ENCODE data around the gene TNIK.
A peak's percentile ranks its signal among the peaks of the same experiment; 100 is the strongest.

TNIK gene

DNA sequence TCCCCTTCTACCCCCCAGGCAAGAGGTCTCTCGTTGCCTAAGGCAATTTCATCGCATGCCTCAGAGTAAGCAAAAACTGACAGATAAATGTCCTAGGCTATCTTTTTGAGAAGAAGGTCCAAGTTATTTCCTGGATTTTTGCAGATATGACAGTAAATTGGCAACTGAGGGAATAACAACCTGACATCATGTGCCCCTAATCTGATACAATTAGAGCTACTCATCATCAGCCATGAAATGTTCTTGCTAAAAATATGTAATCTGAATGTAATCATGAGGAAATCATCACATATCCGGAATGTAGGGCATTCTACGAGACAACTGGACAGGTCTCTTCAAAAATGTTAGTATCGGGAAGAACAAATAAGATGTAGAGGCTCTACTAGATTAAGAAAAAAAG lies 44.1 kb downstream of the TNIK start:
- Histone ChIP-seq H3K4me3 (ENCODE audit: insufficient read depth in 1 of 2, low read depth in 1 of 2, low read length in 2 of 2) (no peak overlapping the region), H3K4me2 (ENCODE audit: low read length, poor library complexity, severe bottlenecking) (no peak overlapping the region), H3K27me3 (ENCODE audit: control insufficient read depth in 1 of 2, insufficient read depth in 1 of 2, low read length in 2 of 2) (no peaks in the 10 kb centered on the region), H4K8ac (ENCODE audit: low read length) (no peak overlapping the region), H4K91ac (ENCODE audit: low read length) (no peak overlapping the region), H3K9ac (ENCODE audit: low read length) (no peak overlapping the region), H3K4ac (ENCODE audit: low read depth in 1 of 2, low read length in 2 of 2) (no peak overlapping the region), H3K9me3 (ENCODE audit: control insufficient read depth, low read length) (no peaks in the 10 kb centered on the region), H2BK15ac (ENCODE audit: low read depth, poor library complexity, severe bottlenecking) (no peak overlapping the region), H3K18ac (ENCODE audit: low read depth in 1 of 2, low read length in 2 of 2) (no peak overlapping the region), H3K79me1 (replicated peaks; ENCODE audit: low read length, poor library complexity, severe bottlenecking) (peaks cover 22% of the 10 kb centered on the region), H3K27ac (ENCODE audit: low read length, poor library complexity, severe bottlenecking) (no peak overlapping the region), H3K14ac (ENCODE audit: low read length in 2 of 2) (no peak overlapping the region), H2BK5ac (ENCODE audit: low read depth, low read length, poor library complexity, severe bottlenecking) (no peak overlapping the region), H3K4me1 (ENCODE audit: control insufficient read depth, insufficient read depth, low read depth, low read length) (no peaks in the 10 kb centered on the region), H2BK12ac (ENCODE audit: low read length in 2 of 2) (no peak overlapping the region), H2AK5ac (ENCODE audit: low read length, severe bottlenecking) (no peak overlapping the region), H3K23ac (ENCODE audit: low read length in 2 of 2) (no peak overlapping the region), H2BK120ac (ENCODE audit: low read depth, low read length) (no peak overlapping the region), H2AFZ (ENCODE audit: low read depth, low read length) (no peak overlapping the region), H3K36me3 (ENCODE audit: control insufficient read depth in 1 of 2, insufficient read depth in 2 of 2, low read depth in 1 of 2, low read length in 2 of 2) (no peaks in the 10 kb centered on the region)
- peak; percentile 19 for DNase-seq
- WGBS = 66% methylated on average over 3 of the region's 5 CpGs

- H2AK5ac ChIP-seq (ENCODE audit: low read length, severe bottlenecking) = no peak overlapping the region
- H3K79me1 ChIP-seq (replicated peaks; ENCODE audit: low read length, poor library complexity, severe bottlenecking) = peaks cover 25% of the 10 kb centered on the region
These were observed 45.1 kb downstream of the TNIK start for GRCh38 chr3:171415070-171415469.

DNA sequence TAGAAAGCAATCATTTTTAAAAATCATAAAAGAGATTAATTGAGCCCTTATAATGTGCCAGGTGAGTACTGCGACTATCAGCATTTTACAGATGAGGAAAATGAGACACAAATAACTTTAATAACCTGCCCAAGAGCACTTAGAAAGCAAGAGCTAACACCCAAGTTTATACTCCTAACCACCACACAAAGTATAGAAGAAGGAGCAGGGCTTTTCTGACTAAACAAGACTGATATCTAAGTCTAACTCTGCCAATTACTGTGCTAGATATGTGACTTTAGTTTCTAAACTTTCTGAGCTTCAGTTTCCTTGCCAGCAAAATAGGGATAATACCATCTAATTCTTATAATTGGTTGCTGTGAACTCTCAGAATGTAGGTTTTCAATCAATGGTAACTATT lies 47.7 kb downstream of the TNIK start:
- Histone ChIP-seq H4K8ac (ENCODE audit: low read length) (no peak overlapping the region), H3K23ac (ENCODE audit: low read length in 2 of 2) (no peak overlapping the region), H3K9ac (ENCODE audit: low read length) (no peak overlapping the region), H2BK5ac (ENCODE audit: low read depth, low read length, poor library complexity, severe bottlenecking) (no peak overlapping the region), H3K4me1 (ENCODE audit: control insufficient read depth, insufficient read depth, low read depth, low read length) (peaks cover 2% of the 10 kb centered on the region), H3K27ac (ENCODE audit: low read length, poor library complexity, severe bottlenecking) (no peak overlapping the region), H4K91ac (ENCODE audit: low read length) (no peak overlapping the region), H3K14ac (ENCODE audit: low read length in 2 of 2) (no peak overlapping the region), H2AFZ (ENCODE audit: low read depth, low read length) (no peak overlapping the region), H3K4me2 (ENCODE audit: low read length, poor library complexity, severe bottlenecking) (no peak overlapping the region), H3K18ac (ENCODE audit: low read depth in 1 of 2, low read length in 2 of 2) (no peak overlapping the region), H3K4ac (ENCODE audit: low read depth in 1 of 2, low read length in 2 of 2) (no peak overlapping the region), H3K27me3 (ENCODE audit: control insufficient read depth in 1 of 2, insufficient read depth in 1 of 2, low read length in 2 of 2) (no peaks in the 10 kb centered on the region), H2BK120ac (ENCODE audit: low read depth, low read length) (no peak overlapping the region), H2BK12ac (ENCODE audit: low read length in 2 of 2) (no peak overlapping the region), H2AK5ac (ENCODE audit: low read length, severe bottlenecking) (no peak overlapping the region), H3K79me1 (replicated peaks; ENCODE audit: low read length, poor library complexity, severe bottlenecking) (peaks cover 27% of the 10 kb centered on the region), H3K9me3 (ENCODE audit: control insufficient read depth, low read length) (no peaks in the 10 kb centered on the region), H3K4me3 (ENCODE audit: insufficient read depth in 1 of 2, low read depth in 1 of 2, low read length in 2 of 2) (no peak overlapping the region), H2BK15ac (ENCODE audit: low read depth, poor library complexity, severe bottlenecking) (no peak overlapping the region), H3K36me3 (ENCODE audit: control insufficient read depth in 1 of 2, insufficient read depth in 2 of 2, low read depth in 1 of 2, low read length in 2 of 2) (no peaks in the 10 kb centered on the region)
- 100% methylated on average over 1 of the region's 1 CpG for WGBS
- no peak for DNase-seq

More at GRCh38 chr3:171415070-171415469, 45.1 kb downstream of the TNIK start:
- no peaks in the 10 kb centered on the region for H3K27me3 ChIP-seq (ENCODE audit: control insufficient read depth in 1 of 2, insufficient read depth in 1 of 2, low read length in 2 of 2)
- peak; percentile 78 for DNase-seq
- no peaks in the 10 kb centered on the region for H3K9me3 ChIP-seq (ENCODE audit: control insufficient read depth, low read length)
- H2AFZ ChIP-seq (ENCODE audit: low read depth, low read length) = no peak overlapping the region
- no peak overlapping the region for H3K9ac ChIP-seq (ENCODE audit: low read length)
- no peak overlapping the region for H3K14ac ChIP-seq (ENCODE audit: low read length in 2 of 2)
- no peak overlapping the region for H3K27ac ChIP-seq (ENCODE audit: low read length, poor library complexity, severe bottlenecking)
- no peak overlapping the region for H2BK15ac ChIP-seq (ENCODE audit: low read depth, poor library complexity, severe bottlenecking)
- no peaks in the 10 kb centered on the region for H3K36me3 ChIP-seq (ENCODE audit: control insufficient read depth in 1 of 2, insufficient read depth in 2 of 2, low read depth in 1 of 2, low read length in 2 of 2)
- no peak overlapping the region for H2BK12ac ChIP-seq (ENCODE audit: low read length in 2 of 2)
- no peak overlapping the region for H3K4me2 ChIP-seq (ENCODE audit: low read length, poor library complexity, severe bottlenecking)
- H2BK5ac ChIP-seq (ENCODE audit: low read depth, low read length, poor library complexity, severe bottlenecking) = no peak overlapping the region
- H4K91ac ChIP-seq (ENCODE audit: low read length) = no peak overlapping the region
- 98% methylated on average over 1 of the region's 2 CpGs for WGBS
- H3K18ac ChIP-seq (ENCODE audit: low read depth in 1 of 2, low read length in 2 of 2) = peak overlapping the region in 1 of 2 experiments; percentile 54
- H3K4me1 ChIP-seq (ENCODE audit: control insufficient read depth, insufficient read depth, low read depth, low read length) = peaks cover 2% of the 10 kb centered on the region
- H2BK120ac ChIP-seq (ENCODE audit: low read depth, low read length) = peak overlapping the region; percentile 5
- no peak overlapping the region for H3K4me3 ChIP-seq (ENCODE audit: insufficient read depth in 1 of 2, low read depth in 1 of 2, low read length in 2 of 2)
- H3K4ac ChIP-seq (ENCODE audit: low read depth in 1 of 2, low read length in 2 of 2) = no peak overlapping the region
- no peak overlapping the region for H4K8ac ChIP-seq (ENCODE audit: low read length)
- no peak overlapping the region for H3K23ac ChIP-seq (ENCODE audit: low read length in 2 of 2)

DNA sequence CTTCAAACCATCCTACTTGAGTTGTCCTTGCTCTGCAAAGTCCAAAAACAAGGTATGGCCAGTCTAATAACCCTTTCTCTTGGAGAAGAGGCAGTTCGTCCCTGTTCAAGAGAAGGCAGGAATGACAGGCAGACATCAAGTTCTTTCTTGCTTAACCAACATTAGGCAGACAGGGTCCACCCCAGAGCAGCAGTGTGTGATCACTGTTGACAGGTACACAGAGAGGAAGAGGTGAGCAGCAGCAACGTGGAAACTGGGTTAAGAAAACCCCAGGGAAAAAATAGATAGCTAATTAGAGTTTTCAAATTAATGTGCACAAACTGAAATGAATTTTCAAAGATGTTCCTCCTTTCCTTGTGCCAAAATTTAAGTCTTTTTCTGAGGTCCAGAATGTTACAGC lies 48.2 kb downstream of the TNIK start:
- no peak overlapping the region for H2BK15ac ChIP-seq (ENCODE audit: low read depth, poor library complexity, severe bottlenecking)
- H3K4me3 ChIP-seq (ENCODE audit: insufficient read depth in 1 of 2, low read depth in 1 of 2, low read length in 2 of 2) = no peak overlapping the region
- no peak for DNase-seq
- H3K9me3 ChIP-seq (ENCODE audit: control insufficient read depth, low read length) = no peaks in the 10 kb centered on the region
- no peak overlapping the region for H3K23ac ChIP-seq (ENCODE audit: low read length in 2 of 2)
- H3K27ac ChIP-seq (ENCODE audit: low read length, poor library complexity, severe bottlenecking) = no peak overlapping the region
- H2AK5ac ChIP-seq (ENCODE audit: low read length, severe bottlenecking) = no peak overlapping the region
- no peak overlapping the region for H2BK5ac ChIP-seq (ENCODE audit: low read depth, low read length, poor library complexity, severe bottlenecking)
- no peaks in the 10 kb centered on the region for H3K27me3 ChIP-seq (ENCODE audit: control insufficient read depth in 1 of 2, insufficient read depth in 1 of 2, low read length in 2 of 2)
- no peak overlapping the region for H2AFZ ChIP-seq (ENCODE audit: low read depth, low read length)
- no peak overlapping the region for H4K91ac ChIP-seq (ENCODE audit: low read length)
- no peaks in the 10 kb centered on the region for H3K36me3 ChIP-seq (ENCODE audit: control insufficient read depth in 1 of 2, insufficient read depth in 2 of 2, low read depth in 1 of 2, low read length in 2 of 2)
- H3K4me2 ChIP-seq (ENCODE audit: low read length, poor library complexity, severe bottlenecking) = no peak overlapping the region
- H4K8ac ChIP-seq (ENCODE audit: low read length) = no peak overlapping the region
- WGBS = 100% methylated on average over 1 of the region's 2 CpGs
- peaks cover 2% of the 10 kb centered on the region for H3K4me1 ChIP-seq (ENCODE audit: control insufficient read depth, insufficient read depth, low read depth, low read length)
- no peak overlapping the region for H3K18ac ChIP-seq (ENCODE audit: low read depth in 1 of 2, low read length in 2 of 2)
- H3K79me1 ChIP-seq (replicated peaks; ENCODE audit: low read length, poor library complexity, severe bottlenecking) = peaks cover 30% of the 10 kb centered on the region
- no peak overlapping the region for H3K4ac ChIP-seq (ENCODE audit: low read depth in 1 of 2, low read length in 2 of 2)
- H3K9ac ChIP-seq (ENCODE audit: low read length) = no peak overlapping the region
- H2BK12ac ChIP-seq (ENCODE audit: low read length in 2 of 2) = no peak overlapping the region
- no peak overlapping the region for H2BK120ac ChIP-seq (ENCODE audit: low read depth, low read length)
- no peak overlapping the region for H3K14ac ChIP-seq (ENCODE audit: low read length in 2 of 2)
